ENCODE results near the gene KLF15. TPM values are rescaled to one million over a fixed set of nuclear protein-coding genes. Genes with fewer than 3 reads are reported as not detected.

Gene KLF15
- total RNA-seq, 1 donor from 2014 or later: 5.7 TPM

DNA sequence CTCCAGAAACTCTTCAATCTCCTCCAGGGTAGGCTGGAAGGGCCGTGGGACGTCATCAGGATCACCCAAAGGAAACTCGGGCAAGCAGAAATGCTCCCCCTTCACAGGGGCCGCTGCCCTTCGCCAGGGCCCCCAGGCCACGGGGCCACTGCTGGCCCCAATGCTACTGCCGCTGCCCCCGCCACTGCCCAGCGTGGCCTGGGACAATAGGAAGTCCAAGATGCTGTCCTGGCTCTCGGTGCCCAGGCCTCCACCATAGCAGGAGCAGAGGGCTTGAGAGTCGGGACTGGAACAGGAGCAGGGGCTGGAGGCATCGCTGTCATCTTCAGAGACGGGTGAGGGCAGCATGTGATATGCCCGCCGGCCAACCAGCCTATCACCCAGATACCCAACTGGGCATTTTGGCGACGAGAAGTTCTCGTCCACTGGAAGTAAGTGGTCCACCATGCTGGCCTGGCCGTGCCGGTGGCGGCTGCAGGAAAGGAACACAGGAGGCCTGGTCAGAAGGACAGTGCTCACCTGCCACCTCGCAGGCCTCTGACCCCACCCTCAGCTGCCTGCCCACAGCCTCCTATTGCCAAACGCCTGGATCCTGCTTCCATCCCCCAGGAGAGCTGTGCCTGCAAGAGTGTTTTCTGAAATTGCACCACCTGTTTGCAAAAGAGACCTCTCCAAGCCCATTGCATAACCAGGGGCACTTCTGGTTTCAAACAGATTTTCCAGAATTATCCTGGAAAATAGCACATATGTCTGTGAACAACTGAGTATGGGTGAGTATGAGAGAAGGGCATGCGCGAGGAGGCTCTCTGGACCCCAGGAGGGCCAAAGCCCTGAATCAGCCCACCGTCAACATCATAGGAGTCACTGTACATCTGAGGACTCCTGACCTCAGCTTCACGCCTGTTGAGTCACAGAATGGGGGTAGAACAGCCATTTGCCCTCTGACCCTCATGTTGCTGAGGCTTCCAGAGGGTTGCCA is 4.4 kb downstream of the KLF15 start:
- no peak for DNase-seq (ENCODE audit: extremely low spot score, unreplicated experiment)
- no peak overlapping the region for H3K4me3 Mint-ChIP-seq (ENCODE audit: unreplicated experiment)
- no peaks in the 10 kb centered on the region for H3K27me3 Mint-ChIP-seq (ENCODE audit: unreplicated experiment)
- H3K4me1 Mint-ChIP-seq (ENCODE audit: unreplicated experiment): peaks cover 11% of the 10 kb centered on the region
- no peak for TF ChIP-seq CTCF (IDR thresholded peaks at IDR 0.05)
- H3K36me3 Mint-ChIP-seq (ENCODE audit: unreplicated experiment): peaks cover 3% of the 10 kb centered on the region
- no peaks in the 10 kb centered on the region for H3K9me3 Mint-ChIP-seq (ENCODE audit: unreplicated experiment)
- no peak overlapping the region for H3K27ac Mint-ChIP-seq (ENCODE audit: unreplicated experiment)

DNA sequence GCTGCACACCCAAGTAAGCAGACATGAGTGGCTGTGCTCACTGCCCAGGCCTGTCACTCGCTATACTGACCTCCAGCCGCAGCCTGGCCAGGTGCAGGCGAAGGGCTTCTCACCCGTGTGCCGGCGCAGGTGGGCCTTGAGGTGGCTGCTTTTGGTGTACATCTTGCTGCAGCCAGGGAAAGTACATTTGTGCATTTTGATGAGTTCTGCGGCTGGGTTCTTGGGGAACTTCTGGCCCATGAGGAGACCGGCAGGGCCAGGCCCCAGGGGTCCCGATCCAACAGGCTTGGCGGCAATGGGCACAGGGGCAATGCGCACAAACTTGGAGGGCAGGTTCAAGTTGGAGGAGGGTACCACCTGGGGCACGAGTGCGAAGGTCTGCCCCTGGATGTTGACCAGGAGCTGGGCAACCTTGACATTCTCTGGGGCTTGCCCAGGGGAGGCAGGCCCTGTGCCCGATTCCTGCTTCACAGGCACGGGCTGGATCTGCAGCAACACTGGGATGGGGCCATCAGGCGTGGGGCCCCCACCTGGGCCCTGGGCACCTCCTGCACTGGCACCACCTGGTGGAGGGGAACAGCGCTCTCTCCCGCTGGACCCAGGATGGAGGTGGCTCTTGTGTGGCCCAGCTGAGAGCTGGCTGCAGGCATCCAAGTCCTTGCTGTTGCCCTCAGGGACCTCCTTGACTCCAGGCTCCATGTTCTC is 5.3 kb downstream of the KLF15 start:
- DNase-seq (ENCODE audit: extremely low spot score, unreplicated experiment): no peak
- H3K27ac Mint-ChIP-seq (ENCODE audit: unreplicated experiment): no peak overlapping the region

GRCh38 chr3:126351086-126351770 is 6.0 kb downstream of the KLF15 start:
- DNase-seq (ENCODE audit: extremely low spot score, unreplicated experiment): no peak
- H3K36me3 Mint-ChIP-seq (ENCODE audit: unreplicated experiment): peaks cover 3% of the 10 kb centered on the region
- H3K4me3 Mint-ChIP-seq (ENCODE audit: unreplicated experiment): no peak overlapping the region
- H3K9me3 Mint-ChIP-seq (ENCODE audit: unreplicated experiment): no peaks in the 10 kb centered on the region
- no peaks in the 10 kb centered on the region for H3K27me3 Mint-ChIP-seq (ENCODE audit: unreplicated experiment)
- H3K27ac Mint-ChIP-seq (ENCODE audit: unreplicated experiment): no peak overlapping the region
- TF ChIP-seq CTCF (IDR thresholded peaks at IDR 0.05): no peak
- peaks cover 7% of the 10 kb centered on the region for H3K4me1 Mint-ChIP-seq (ENCODE audit: unreplicated experiment)

More for the DNA sequence above, 5.3 kb downstream of the KLF15 start:
- Mint-ChIP-seq H3K4me3 (ENCODE audit: unreplicated experiment) (no peak overlapping the region), H3K4me1 (ENCODE audit: unreplicated experiment) (peaks cover 8% of the 10 kb centered on the region), H3K36me3 (ENCODE audit: unreplicated experiment) (peaks cover 3% of the 10 kb centered on the region), H3K27me3 (ENCODE audit: unreplicated experiment) (no peaks in the 10 kb centered on the region), H3K9me3 (ENCODE audit: unreplicated experiment) (no peaks in the 10 kb centered on the region)
- TF ChIP-seq CTCF (IDR thresholded peaks at IDR 0.05): no peak

- Mint-ChIP-seq H3K4me3 (ENCODE audit: unreplicated experiment) (no peak overlapping the region), H3K4me1 (ENCODE audit: unreplicated experiment) (peaks cover 2% of the 10 kb centered on the region), H3K9me3 (ENCODE audit: unreplicated experiment) (no peaks in the 10 kb centered on the region), H3K27me3 (ENCODE audit: unreplicated experiment) (no peaks in the 10 kb centered on the region), H3K36me3 (ENCODE audit: unreplicated experiment) (peaks cover 3% of the 10 kb centered on the region), H3K27ac (ENCODE audit: unreplicated experiment) (no peak overlapping the region)
- DNase-seq (ENCODE audit: extremely low spot score, unreplicated experiment): no peak
- TF ChIP-seq CTCF (IDR thresholded peaks at IDR 0.05): no peak
These were observed 6.6 kb downstream of the KLF15 start for GRCh38 chr3:126350502-126351085.
